ENCODE results near the gene LRRC75A.

LRRC75A gene

GRCh38 chr17:16507918-16508533 is 16.0 kb upstream of the LRRC75A start:
- TF ChIP-seq, protein P1, sequence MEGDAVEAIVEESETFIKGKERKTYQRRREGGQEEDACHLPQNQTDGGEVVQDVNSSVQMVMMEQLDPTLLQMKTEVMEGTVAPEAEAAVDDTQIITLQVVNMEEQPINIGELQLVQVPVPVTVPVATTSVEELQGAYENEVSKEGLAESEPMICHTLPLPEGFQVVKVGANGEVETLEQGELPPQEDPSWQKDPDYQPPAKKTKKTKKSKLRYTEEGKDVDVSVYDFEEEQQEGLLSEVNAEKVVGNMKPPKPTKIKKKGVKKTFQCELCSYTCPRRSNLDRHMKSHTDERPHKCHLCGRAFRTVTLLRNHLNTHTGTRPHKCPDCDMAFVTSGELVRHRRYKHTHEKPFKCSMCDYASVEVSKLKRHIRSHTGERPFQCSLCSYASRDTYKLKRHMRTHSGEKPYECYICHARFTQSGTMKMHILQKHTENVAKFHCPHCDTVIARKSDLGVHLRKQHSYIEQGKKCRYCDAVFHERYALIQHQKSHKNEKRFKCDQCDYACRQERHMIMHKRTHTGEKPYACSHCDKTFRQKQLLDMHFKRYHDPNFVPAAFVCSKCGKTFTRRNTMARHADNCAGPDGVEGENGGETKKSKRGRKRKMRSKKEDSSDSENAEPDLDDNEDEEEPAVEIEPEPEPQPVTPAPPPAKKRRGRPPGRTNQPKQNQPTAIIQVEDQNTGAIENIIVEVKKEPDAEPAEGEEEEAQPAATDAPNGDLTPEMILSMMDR (IDR thresholded peaks at IDR 0.05; ENCODE audit: extremely low read depth, missing control alignments), result no peak
- DNase-seq (ENCODE audit: low spot score), result no peak

DNA sequence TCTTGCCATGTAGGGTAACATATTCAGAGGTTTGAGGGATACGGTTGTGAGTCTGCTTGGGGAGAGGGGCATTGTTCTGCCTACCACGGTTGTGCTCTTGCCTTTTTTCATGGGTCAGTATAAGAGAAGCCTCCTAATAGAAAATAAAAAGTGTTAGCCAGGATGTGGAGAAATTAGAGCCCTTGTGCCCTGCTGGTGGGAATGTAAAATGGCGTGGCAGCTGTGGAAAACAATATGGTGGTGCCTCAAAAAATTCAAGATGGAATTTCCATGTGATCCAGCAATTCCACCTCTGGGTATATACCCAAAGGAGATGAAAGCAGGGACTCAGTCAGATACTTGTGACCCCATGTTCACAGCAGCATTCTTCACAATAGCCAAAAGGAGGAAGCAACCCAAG is 14.2 kb upstream of the LRRC75A start:
- DNase-seq (ENCODE audit: low spot score), result no peak
- TF ChIP-seq, protein P1 (IDR thresholded peaks at IDR 0.05; ENCODE audit: extremely low read depth, missing control alignments), result no peak

- DNase-seq (ENCODE audit: low spot score), result no peak
- TF ChIP-seq, protein P1 (IDR thresholded peaks at IDR 0.05; ENCODE audit: extremely low read depth, missing control alignments), result no peak
Observed at GRCh38 chr17:16504984-16505383, 13.0 kb upstream of the LRRC75A start.

DNA sequence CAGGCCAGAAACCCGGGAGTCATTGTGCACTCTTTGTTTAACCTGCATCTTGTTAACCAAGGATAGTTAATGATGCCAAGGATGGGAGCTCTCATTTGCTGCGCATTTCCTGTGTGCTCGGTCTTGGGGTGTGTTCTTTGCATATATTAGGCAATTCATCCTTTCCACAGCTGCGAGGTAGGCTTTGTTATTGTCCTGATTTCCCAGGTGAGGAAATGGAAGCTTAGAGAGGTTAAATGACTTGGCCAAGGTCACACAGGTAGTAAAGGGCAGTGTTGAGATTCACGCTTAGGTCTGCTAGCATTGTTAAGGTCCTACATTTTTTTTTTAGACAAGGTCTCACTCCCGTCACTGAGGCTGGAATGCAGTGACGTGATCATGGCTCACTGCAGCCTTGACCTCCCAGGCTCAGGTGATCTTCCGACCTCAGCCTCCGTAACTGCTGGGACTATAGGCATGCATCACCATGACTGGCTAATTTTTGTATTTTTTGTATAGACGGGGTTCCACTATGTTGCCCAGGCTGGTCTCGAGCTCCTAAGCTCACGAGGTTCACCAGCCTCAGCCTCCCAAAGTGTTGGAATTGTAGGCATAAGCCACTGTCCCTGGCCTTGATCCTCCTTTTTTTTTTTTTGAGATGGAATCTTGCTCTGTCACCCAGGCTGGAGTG is 5.0 kb upstream of the LRRC75A start:
- TF ChIP-seq, protein P1 (IDR thresholded peaks at IDR 0.05; ENCODE audit: extremely low read depth, missing control alignments), result no peak
- DNase-seq (ENCODE audit: low spot score), result no peak

- no peak for DNase-seq (ENCODE audit: low spot score)
- TF ChIP-seq, protein P1 (IDR thresholded peaks at IDR 0.05; ENCODE audit: extremely low read depth, missing control alignments), result no peak
Observed at GRCh38 chr17:16495980-16496819, 4.2 kb upstream of the LRRC75A start.

DNA sequence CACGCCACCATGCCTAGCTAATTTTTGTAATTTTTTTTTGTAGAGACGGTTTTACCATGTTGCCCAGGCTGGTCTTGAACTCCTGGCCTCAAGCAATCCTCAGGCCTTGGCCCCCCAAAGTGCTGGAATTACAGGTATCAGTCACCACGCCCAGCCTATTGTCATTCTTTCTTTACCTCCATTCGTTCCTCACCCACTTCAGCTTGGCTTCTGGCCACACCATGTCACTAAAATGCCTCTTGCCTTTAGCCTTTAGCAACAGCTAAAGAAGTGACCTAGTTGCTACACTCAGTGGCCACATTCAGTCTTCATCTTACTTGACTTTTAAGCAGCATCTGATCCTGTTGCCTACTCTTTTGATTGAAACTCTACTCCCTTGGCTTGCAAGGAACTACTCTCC is 3.6 kb upstream of the LRRC75A start:
- TF ChIP-seq, protein P1 (IDR thresholded peaks at IDR 0.05; ENCODE audit: extremely low read depth, missing control alignments), result no peak
- DNase-seq (ENCODE audit: low spot score), result no peak

GRCh38 chr17:16494059-16494458 is 2.1 kb upstream of the LRRC75A start:
- TF ChIP-seq, protein P1 (IDR thresholded peaks at IDR 0.05; ENCODE audit: extremely low read depth, missing control alignments), result no peak
- no peak for DNase-seq (ENCODE audit: low spot score)

Measured in GM20000 (cell line).